GM23248 (cell line): ENCODE measurements around the gene SRF.

Experiments used
- EZH2 ChIP-seq: fragments of 200-600 bp; sonication (generic); IDR thresholded peaks from 2 replicates; pipeline ENCODE4 v1.6.1; 2018; ENCODE audit warnings: antibody characterized with exemption, mild to moderate bottlenecking; ENCODE audit not compliant: insufficient read depth, poor library complexity, severe bottlenecking
- EZH2phosphoT487 ChIP-seq: fragments of 200-600 bp; sonication (generic); IDR thresholded peaks from 2 replicates; pipeline ENCODE4 v1.6.1; 2018; ENCODE audit warnings: antibody characterized with exemption, moderate library complexity, mild to moderate bottlenecking, low read depth; ENCODE audit not compliant: insufficient read depth

- TF ChIP-seq EZH2, result no peak
- no peak for TF ChIP-seq EZH2phosphoT487
Observed at GRCh38 chr6:43226192-43226851, 55.3 kb downstream of the SRF start.
